Stimulated activated effector memory CD8-positive, alpha-beta T cell treated with anti-CD3 and anti-CD28 coated beads, Interleukin-12 subunit alpha, Interleukin-12 subunit beta, amount 100 ng/mL, for 72 hours (primary cell): ENCODE measurements around the gene OSGIN1.
A peak's percentile ranks its signal among the peaks of the same experiment; 100 is the strongest.

Experiments
- ATAC-seq: fragments of 150-1000 bp; cut with Tn5 transposase; 2 replicates; pipeline ENCODE4 v1.10.0; 2021
- DNase-seq, 2 donors: peaks; one replicate each; pipeline ENCODE4 v3.0.0; 2021 to 2022; ENCODE audit warnings: low spot score in 2 of 2
- H3K27ac Mint-ChIP-seq: one replicate; pipeline ENCODE4 v1.8.0; 2022; ENCODE audit warnings: mild to moderate bottlenecking, mixed read lengths
- H3K36me3 Mint-ChIP-seq: one replicate; pipeline ENCODE4 v1.8.0; 2022; ENCODE audit warnings: mild to moderate bottlenecking, mixed read lengths
- H3K4me1 Mint-ChIP-seq: one replicate; pipeline ENCODE4 v1.8.0; 2022; ENCODE audit warnings: mixed read lengths
- H3K4me3 Mint-ChIP-seq: one replicate; pipeline ENCODE4 v1.8.0; 2022; ENCODE audit warnings: mild to moderate bottlenecking, mixed read lengths
- H3K9me3 Mint-ChIP-seq: one replicate; pipeline ENCODE4 v1.8.0; 2022; ENCODE audit warnings: mixed read lengths

Gene OSGIN1

GRCh38 chr16:84005391-84005790 is 52.4 kb downstream of the OSGIN1 start:
- Mint-ChIP-seq H3K4me1 (no peaks in the 10 kb centered on the region), H3K9me3 (no peaks in the 10 kb centered on the region), H3K36me3 (no peaks in the 10 kb centered on the region), H3K27ac (no peak overlapping the region), H3K4me3 (no peak overlapping the region)
- DNase-seq: no peak
- no peak for ATAC-seq

GRCh38 chr16:84007520-84007919 is 54.5 kb downstream of the OSGIN1 start:
- ATAC-seq: no peak
- H3K4me3 Mint-ChIP-seq: no peak overlapping the region
- H3K9me3 Mint-ChIP-seq: no peaks in the 10 kb centered on the region
- H3K27ac Mint-ChIP-seq: no peak overlapping the region
- H3K36me3 Mint-ChIP-seq: no peaks in the 10 kb centered on the region
- no peak for DNase-seq
- H3K4me1 Mint-ChIP-seq: no peaks in the 10 kb centered on the region

GRCh38 chr16:84007965-84008364 is 54.9 kb downstream of the OSGIN1 start:
- H3K36me3 Mint-ChIP-seq: no peaks in the 10 kb centered on the region
- H3K4me1 Mint-ChIP-seq: no peaks in the 10 kb centered on the region
- no peaks in the 10 kb centered on the region for H3K9me3 Mint-ChIP-seq
- H3K27ac Mint-ChIP-seq: no peak overlapping the region
- no peak for DNase-seq
- ATAC-seq: no peak
- no peak overlapping the region for H3K4me3 Mint-ChIP-seq

GRCh38 chr16:84009282-84009681 is 56.2 kb downstream of the OSGIN1 start:
- no peak for DNase-seq
- no peaks in the 10 kb centered on the region for H3K36me3 Mint-ChIP-seq
- no peak for ATAC-seq
- H3K27ac Mint-ChIP-seq: no peak overlapping the region
- H3K9me3 Mint-ChIP-seq: no peaks in the 10 kb centered on the region
- peaks cover 3% of the 10 kb centered on the region for H3K4me1 Mint-ChIP-seq
- H3K4me3 Mint-ChIP-seq: no peak overlapping the region

GRCh38 chr16:84013787-84014569 is 60.9 kb downstream of the OSGIN1 start:
- peak; percentile 15 to 75 for DNase-seq
- H3K27ac Mint-ChIP-seq: peak overlapping the region; percentile 54
- peaks cover 9% of the 10 kb centered on the region for H3K9me3 Mint-ChIP-seq
- peak overlapping the region; percentile 34 for H3K4me3 Mint-ChIP-seq
- H3K36me3 Mint-ChIP-seq: no peaks in the 10 kb centered on the region
- peaks cover 10% of the 10 kb centered on the region for H3K4me1 Mint-ChIP-seq
- peak; percentile 82 for ATAC-seq

GRCh38 chr16:84014570-84015327 is 61.7 kb downstream of the OSGIN1 start:
- Mint-ChIP-seq H3K27ac (peak overlapping the region; percentile 54), H3K9me3 (peaks cover 9% of the 10 kb centered on the region), H3K36me3 (no peaks in the 10 kb centered on the region), H3K4me3 (peak overlapping the region; percentile 34), H3K4me1 (peaks cover 10% of the 10 kb centered on the region)
- no peak for DNase-seq
- no peak for ATAC-seq

GRCh38 chr16:84015399-84015798 is 62.4 kb downstream of the OSGIN1 start:
- ATAC-seq (no peak), DNase-seq (no peak)
- Mint-ChIP-seq H3K4me1 (peaks cover 10% of the 10 kb centered on the region), H3K9me3 (peaks cover 9% of the 10 kb centered on the region), H3K4me3 (no peak overlapping the region), H3K27ac (no peak overlapping the region), H3K36me3 (no peaks in the 10 kb centered on the region)
